Measurements from ENCODE around the gene SPTAN1.
A peak's percentile ranks its signal among the peaks of the same experiment; 100 is the strongest.
"Not testable (repeated sequence)": the region's sequence is repeated elsewhere in the genome, so short reads cannot be mapped to it uniquely, and the experiment has no call there.

Gene SPTAN1

GRCh38 chr9:128552744-128553440, 505 bp downstream of the SPTAN1 start:
- DNase-seq (ENCODE audit: low spot score), result peak; percentile 33

GRCh38 chr9:128553728-128554127, 1.3 kb downstream of the SPTAN1 start:
- no peak for DNase-seq (ENCODE audit: low spot score)

GRCh38 chr9:128554155-128554862, 1.9 kb downstream of the SPTAN1 start:
- peak; percentile 13 for DNase-seq (ENCODE audit: low spot score)

- no peak for DNase-seq (ENCODE audit: low spot score)
These were observed 2.9 kb downstream of the SPTAN1 start for GRCh38 chr9:128555180-128555721.

- DNase-seq (ENCODE audit: low spot score), result peak; percentile 16
These were observed 3.9 kb downstream of the SPTAN1 start for GRCh38 chr9:128556276-128556675.

- DNase-seq (ENCODE audit: low spot score), result no peak
These were observed 4.7 kb downstream of the SPTAN1 start for GRCh38 chr9:128556926-128557634.

- peak; percentile 35 for DNase-seq (ENCODE audit: low spot score)
These were observed 6.3 kb downstream of the SPTAN1 start for GRCh38 chr9:128558431-128559310.

GRCh38 chr9:128565578-128565977, 13.2 kb downstream of the SPTAN1 start:
- DNase-seq (ENCODE audit: low spot score), result no peak

- no peak for DNase-seq (ENCODE audit: low spot score)
These were observed 16.2 kb downstream of the SPTAN1 start for GRCh38 chr9:128568470-128569078.

GRCh38 chr9:128575469-128575868, 23.1 kb downstream of the SPTAN1 start:
- no peak for DNase-seq (ENCODE audit: low spot score)

GRCh38 chr9:128575916-128576315, 23.5 kb downstream of the SPTAN1 start:
- DNase-seq (ENCODE audit: low spot score), result no peak

GRCh38 chr9:128577206-128577605, 24.8 kb downstream of the SPTAN1 start:
- DNase-seq (ENCODE audit: low spot score), result no peak

- no peak for DNase-seq (ENCODE audit: low spot score)
These were observed 26.8 kb downstream of the SPTAN1 start for GRCh38 chr9:128579194-128579593.

GRCh38 chr9:128580731-128581130, 28.3 kb downstream of the SPTAN1 start:
- no peak for DNase-seq (ENCODE audit: low spot score)

GRCh38 chr9:128585155-128585554, 32.8 kb downstream of the SPTAN1 start:
- DNase-seq (ENCODE audit: low spot score), result not testable (repeated sequence)

- not testable (repeated sequence) for DNase-seq (ENCODE audit: low spot score)
These were observed 34.5 kb downstream of the SPTAN1 start for GRCh38 chr9:128586934-128587333.

GRCh38 chr9:128587453-128587852, 35.1 kb downstream of the SPTAN1 start:
- peak; percentile 25 for DNase-seq (ENCODE audit: low spot score)

- no peak for DNase-seq (ENCODE audit: low spot score)
These were observed 36.3 kb downstream of the SPTAN1 start for GRCh38 chr9:128588581-128589233.

GRCh38 chr9:128593039-128593438, 40.7 kb downstream of the SPTAN1 start:
- no peak for DNase-seq (ENCODE audit: low spot score)

GRCh38 chr9:128593856-128594255, 41.5 kb downstream of the SPTAN1 start:
- no peak for DNase-seq (ENCODE audit: low spot score)

- no peak for DNase-seq (ENCODE audit: low spot score)
These were observed 43.1 kb downstream of the SPTAN1 start for GRCh38 chr9:128595471-128595870.
